OCI-LY3 (cell line): ENCODE results near the gene PTDSS2.

Experiments used
- EZH2phosphoT487 ChIP-seq: fragments of 200-600 bp; shearing (Covaris generic); IDR thresholded peaks from 2 replicates; pipeline ENCODE4 v1.6.1; 2018; ENCODE audit warnings: antibody characterized with exemption, mixed run types, low read depth
- TF ChIP-seq, protein P1 (sequence below): fragments of 200-600, 300-600 bp; sonication (generic); IDR thresholded peaks from 2 replicates; pipeline ENCODE4 v1.5.1; 2014; ENCODE audit warnings: antibody characterized with exemption, low read length, low read depth

DNA sequence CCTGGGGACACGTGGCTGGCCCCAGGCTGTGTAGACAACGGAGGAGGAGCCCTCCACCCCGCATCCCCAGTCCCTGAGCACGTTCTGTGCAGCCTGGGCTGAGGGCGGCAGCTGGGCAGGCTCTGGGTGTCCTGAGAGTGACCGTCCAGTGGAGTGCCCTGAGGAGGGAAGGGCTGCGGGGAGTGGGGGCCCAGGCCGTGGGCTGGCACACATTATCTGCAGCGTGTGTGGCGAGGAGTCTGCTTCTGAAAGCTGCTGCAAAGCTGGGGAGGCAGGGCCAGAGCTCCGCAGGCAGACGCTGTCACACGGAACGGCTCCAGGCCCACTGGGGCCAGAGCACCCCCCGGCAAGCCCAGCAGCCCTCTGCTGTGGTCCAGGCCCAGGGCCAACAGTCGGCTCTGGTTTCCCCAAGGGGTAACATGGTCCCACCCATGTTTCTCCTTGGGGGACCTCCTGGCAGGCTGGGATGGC is 7.4 kb upstream of the PTDSS2 start:
- TF ChIP-seq, protein P1, sequence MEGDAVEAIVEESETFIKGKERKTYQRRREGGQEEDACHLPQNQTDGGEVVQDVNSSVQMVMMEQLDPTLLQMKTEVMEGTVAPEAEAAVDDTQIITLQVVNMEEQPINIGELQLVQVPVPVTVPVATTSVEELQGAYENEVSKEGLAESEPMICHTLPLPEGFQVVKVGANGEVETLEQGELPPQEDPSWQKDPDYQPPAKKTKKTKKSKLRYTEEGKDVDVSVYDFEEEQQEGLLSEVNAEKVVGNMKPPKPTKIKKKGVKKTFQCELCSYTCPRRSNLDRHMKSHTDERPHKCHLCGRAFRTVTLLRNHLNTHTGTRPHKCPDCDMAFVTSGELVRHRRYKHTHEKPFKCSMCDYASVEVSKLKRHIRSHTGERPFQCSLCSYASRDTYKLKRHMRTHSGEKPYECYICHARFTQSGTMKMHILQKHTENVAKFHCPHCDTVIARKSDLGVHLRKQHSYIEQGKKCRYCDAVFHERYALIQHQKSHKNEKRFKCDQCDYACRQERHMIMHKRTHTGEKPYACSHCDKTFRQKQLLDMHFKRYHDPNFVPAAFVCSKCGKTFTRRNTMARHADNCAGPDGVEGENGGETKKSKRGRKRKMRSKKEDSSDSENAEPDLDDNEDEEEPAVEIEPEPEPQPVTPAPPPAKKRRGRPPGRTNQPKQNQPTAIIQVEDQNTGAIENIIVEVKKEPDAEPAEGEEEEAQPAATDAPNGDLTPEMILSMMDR, result no peak
- TF ChIP-seq EZH2phosphoT487, result no peak
